SK-N-SH treated with all-trans-retinoic acid at 6 μM for 48 hours (cell line): ENCODE data around the gene APOB.

Experiments used
- ATAC-seq: fragments of 200-7000 bp; cut with Tn5 transposase; 3 replicates; pipeline ENCODE4 v1.9.1; 2020; ENCODE audit warnings: mild to moderate bottlenecking, moderate library complexity
- ARNTL ChIP-seq: fragments of 450-650 bp; formaldehyde crosslinking; IDR thresholded peaks from 2 replicates; pipeline ENCODE4 v1.5.0; 2020; ENCODE audit warnings: low read depth, mild to moderate bottlenecking, moderate library complexity, borderline replicate concordance
- BACH2 ChIP-seq: fragments of 250-450 bp; sonication (Bioruptor Pico); IDR thresholded peaks from 2 replicates; pipeline ENCODE4 v1.9.0; 2021; ENCODE audit warnings: mild to moderate bottlenecking, borderline replicate concordance
- CREB5 ChIP-seq: fragments of 250-450 bp; sonication (Bioruptor Pico); IDR thresholded peaks from 2 replicates; pipeline ENCODE4 v1.5.1; 2020; ENCODE audit warnings: low read depth, mild to moderate bottlenecking, moderate library complexity
- CSRNP3 ChIP-seq: fragments of 250-450 bp; sonication (Bioruptor Pico); IDR thresholded peaks from 2 replicates; pipeline ENCODE4 v1.5.1; 2021; ENCODE audit warnings: mild to moderate bottlenecking, moderate library complexity
- ESRRG ChIP-seq: fragments of 250-450 bp; sonication (Bioruptor Pico); IDR thresholded peaks from 2 replicates; pipeline ENCODE4 v1.6.1; 2021; ENCODE audit warnings: mild to moderate bottlenecking
- GLIS3 ChIP-seq: fragments of 250-450 bp; sonication (Bioruptor Pico); IDR thresholded peaks from 2 replicates; pipeline ENCODE4 v1.5.0; 2020; ENCODE audit warnings: mild to moderate bottlenecking, moderate library complexity
- OSR1 ChIP-seq: fragments of 250-450 bp; sonication (Bioruptor Pico); IDR thresholded peaks from 2 replicates; pipeline ENCODE4 v1.8.0; 2022; ENCODE audit warnings: moderate library complexity, mild to moderate bottlenecking, inconsistent platforms
- PPARA ChIP-seq: fragments of 250-450 bp; sonication (Bioruptor Pico); IDR thresholded peaks from 2 replicates; pipeline ENCODE4 v1.5.0; 2020; ENCODE audit warnings: mild to moderate bottlenecking, borderline replicate concordance
- SNAI2 ChIP-seq: fragments of 250-450 bp; sonication (Bioruptor Pico); IDR thresholded peaks from 2 replicates; pipeline ENCODE4 v1.5.0; 2020; ENCODE audit warnings: mild to moderate bottlenecking, moderate library complexity
- TCF4 ChIP-seq: fragments of 250-450 bp; sonication (Bioruptor Pico); IDR thresholded peaks from 2 replicates; pipeline ENCODE4 v1.8.0; 2021; ENCODE audit warnings: mild to moderate bottlenecking, moderate library complexity, borderline replicate concordance
- TOX ChIP-seq: fragments of 250-450 bp; sonication (Bioruptor Pico); IDR thresholded peaks from 2 replicates; pipeline ENCODE4 v1.8.0; 2021; ENCODE audit warnings: mild to moderate bottlenecking, moderate library complexity, borderline replicate concordance
- TSHZ2 ChIP-seq: fragments of 250-450 bp; sonication (Bioruptor Pico); IDR thresholded peaks from 2 replicates; pipeline ENCODE4 v1.5.0; 2020; ENCODE audit warnings: mild to moderate bottlenecking, moderate library complexity
- ZC3H10 ChIP-seq: fragments of 250-450 bp; sonication (Bioruptor Pico); IDR thresholded peaks from 2 replicates; pipeline ENCODE4 v1.5.1; 2021; ENCODE audit warnings: mild to moderate bottlenecking, moderate library complexity
- ZNF565 ChIP-seq: fragments of 450-650 bp; formaldehyde crosslinking; conservative IDR thresholded peaks from 2 replicates; pipeline ENCODE4 v1.5.0; 2020; ENCODE audit warnings: low read depth, mild to moderate bottlenecking, moderate library complexity
- ZNF70 ChIP-seq: fragments of 450-650 bp; formaldehyde crosslinking; IDR thresholded peaks from 2 replicates; pipeline ENCODE4 v1.5.0; 2020; ENCODE audit warnings: mild to moderate bottlenecking, moderate library complexity
- TF ChIP-seq, protein P1 (sequence below): fragments of 250-450 bp; sonication (Bioruptor Pico); IDR thresholded peaks from 2 replicates; pipeline ENCODE4 v1.8.0; 2021; ENCODE audit warnings: low read depth, mild to moderate bottlenecking, moderate library complexity, borderline replicate concordance

The APOB gene

DNA sequence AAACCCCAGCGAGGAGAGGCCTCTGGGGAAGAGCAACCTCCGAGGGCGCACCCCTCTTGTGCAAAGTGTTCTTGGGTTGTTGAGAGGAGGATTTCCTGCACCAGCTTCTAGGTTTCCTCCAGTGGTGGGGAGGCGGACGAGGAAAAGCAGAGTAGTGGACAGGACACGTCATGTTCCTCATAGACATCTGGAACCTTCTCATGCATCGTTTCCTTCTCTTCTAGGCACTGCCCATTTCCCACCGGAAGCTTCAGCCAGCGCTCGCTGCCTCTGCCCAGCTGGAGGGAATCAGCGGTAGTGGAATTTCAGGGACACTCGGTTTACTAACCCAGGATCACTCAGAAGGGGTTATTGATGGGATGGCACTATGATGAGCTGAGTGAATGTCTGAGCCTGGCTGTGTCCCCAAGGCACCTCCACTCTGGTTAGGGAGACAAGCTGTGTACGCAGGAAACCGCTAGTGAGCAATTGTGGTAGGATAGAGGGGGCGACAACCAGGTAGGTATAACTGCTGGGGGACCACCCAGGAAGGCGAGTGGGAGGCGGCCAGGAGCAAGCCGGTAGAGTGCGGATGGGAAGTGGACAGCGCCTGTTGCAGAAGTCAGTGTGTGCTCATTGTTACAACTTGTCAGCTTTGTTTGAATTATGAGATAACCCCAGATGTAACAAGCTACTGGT, 960 bp upstream of the APOB start:
- ATAC-seq, result no peak
- TF ChIP-seq ZC3H10 (no peak), TCF4 (no peak), TSHZ2 (CRISPR knock-in tag) (no peak), TOX (no peak), SNAI2 (CRISPR knock-in tag) (no peak), CREB5 (CRISPR knock-in tag) (no peak), PPARA (CRISPR knock-in tag) (no peak), CSRNP3 (no peak), GLIS3 (CRISPR knock-in tag) (no peak), ZNF565 (CRISPR knock-in tag) (no peak), BACH2 (CRISPR knock-in tag) (no peak), ARNTL (CRISPR knock-in tag) (no peak)

- TF ChIP-seq TCF4 (peak; percentile 32; the same call in 1 of the 2 replicates), OSR1 (CRISPR knock-in tag) (no peak)
- peak; percentile 81 for ATAC-seq
These were observed 722 bp downstream of the APOB start for GRCh38 chr2:21042958-21043743.

DNA sequence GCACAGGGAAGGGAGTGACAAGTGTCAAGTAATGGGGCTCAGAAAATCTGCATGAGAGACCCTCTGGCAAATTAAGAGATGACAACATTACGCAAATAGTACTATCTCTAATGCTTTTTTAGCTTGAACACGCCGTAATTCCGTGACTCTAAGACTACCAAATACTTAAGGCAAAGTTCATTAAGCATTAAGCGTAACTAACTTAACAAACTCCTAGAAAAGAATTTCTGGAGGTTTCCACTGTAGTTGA, 1.2 kb downstream of the APOB start:
- no peak for ATAC-seq
- TF ChIP-seq ESRRG (CRISPR knock-in tag), result no peak
- TF ChIP-seq ARNTL (CRISPR knock-in tag), result no peak
- TF ChIP-seq, protein P1, sequence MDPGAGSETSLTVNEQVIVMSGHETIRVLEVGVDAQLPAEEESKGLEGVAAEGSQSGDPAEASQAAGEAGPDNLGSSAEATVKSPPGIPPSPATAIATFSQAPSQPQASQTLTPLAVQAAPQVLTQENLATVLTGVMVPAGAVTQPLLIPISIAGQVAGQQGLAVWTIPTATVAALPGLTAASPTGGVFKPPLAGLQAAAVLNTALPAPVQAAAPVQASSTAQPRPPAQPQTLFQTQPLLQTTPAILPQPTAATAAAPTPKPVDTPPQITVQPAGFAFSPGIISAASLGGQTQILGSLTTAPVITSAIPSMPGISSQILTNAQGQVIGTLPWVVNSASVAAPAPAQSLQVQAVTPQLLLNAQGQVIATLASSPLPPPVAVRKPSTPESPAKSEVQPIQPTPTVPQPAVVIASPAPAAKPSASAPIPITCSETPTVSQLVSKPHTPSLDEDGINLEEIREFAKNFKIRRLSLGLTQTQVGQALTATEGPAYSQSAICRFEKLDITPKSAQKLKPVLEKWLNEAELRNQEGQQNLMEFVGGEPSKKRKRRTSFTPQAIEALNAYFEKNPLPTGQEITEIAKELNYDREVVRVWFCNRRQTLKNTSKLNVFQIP (CRISPR knock-in tag), result no peak
- TF ChIP-seq BACH2 (CRISPR knock-in tag), result no peak
- no peak for TF ChIP-seq CSRNP3
- TF ChIP-seq SNAI2 (CRISPR knock-in tag), result no peak
- TF ChIP-seq PPARA (CRISPR knock-in tag), result no peak

DNA sequence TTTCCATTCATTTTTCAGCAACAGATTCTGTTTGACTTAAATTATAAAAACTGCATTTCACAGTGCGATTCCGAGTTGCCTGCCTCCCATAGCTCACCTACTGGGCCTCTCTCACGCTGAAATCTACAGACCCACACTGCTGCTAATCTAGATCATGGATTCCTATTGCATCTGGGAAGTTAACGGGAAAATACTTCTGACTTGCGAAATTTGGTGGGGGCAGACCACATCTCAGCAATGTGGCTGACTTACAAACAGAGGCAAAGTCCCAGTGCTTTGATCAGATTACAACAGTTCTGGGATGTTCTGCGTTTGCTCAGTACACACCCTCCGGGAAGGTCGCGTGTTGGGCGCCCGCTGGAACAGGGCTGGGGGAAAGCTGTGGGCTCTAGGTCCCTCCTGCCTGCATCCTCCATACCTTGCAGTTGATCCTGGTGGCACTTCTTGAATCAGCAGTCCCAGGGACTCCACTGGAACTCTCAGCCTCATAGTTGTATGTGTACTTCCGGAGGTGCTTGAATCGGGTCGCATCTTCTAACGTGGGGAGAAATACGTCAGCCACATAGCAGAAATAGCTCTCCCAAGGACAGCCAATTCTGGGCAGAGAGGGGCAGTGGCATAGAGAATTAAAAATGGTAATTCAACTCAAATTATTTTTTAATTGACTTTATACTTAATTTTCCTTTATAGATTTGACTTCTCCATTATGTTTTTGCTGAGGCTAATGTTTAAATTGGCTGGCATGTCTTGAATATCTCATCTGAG, 1.7 kb downstream of the APOB start:
- peak; percentile 25; the same call in 1 of the 3 replicates for ATAC-seq
- TF ChIP-seq TOX, result no peak
- TF ChIP-seq ESRRG (CRISPR knock-in tag), result no peak
- peak; percentile 68 for TF ChIP-seq ZNF70
